A673 (cell line): ENCODE results near the gene TFDP1.

ENCODE experiments used
- EZH2 ChIP-seq: fragments of 200-600 bp; sonication (generic); IDR thresholded peaks from 2 replicates; pipeline ENCODE4 v1.6.1; 2017; ENCODE audit warnings: borderline replicate concordance, low read depth, mild to moderate bottlenecking, mixed read lengths, antibody characterized with exemption, low read length; ENCODE audit not compliant: poor library complexity, severe bottlenecking
- TF ChIP-seq, protein P1 (sequence below): fragments of 300-800, 200-600 bp; sonication (generic); conservative IDR thresholded peaks from 2 replicates; pipeline ENCODE4 v1.5.1; 2017; ENCODE audit warnings: low read depth, mild to moderate bottlenecking, antibody characterized with exemption, low read length, moderate library complexity, mixed read lengths

- TF ChIP-seq, protein P1, sequence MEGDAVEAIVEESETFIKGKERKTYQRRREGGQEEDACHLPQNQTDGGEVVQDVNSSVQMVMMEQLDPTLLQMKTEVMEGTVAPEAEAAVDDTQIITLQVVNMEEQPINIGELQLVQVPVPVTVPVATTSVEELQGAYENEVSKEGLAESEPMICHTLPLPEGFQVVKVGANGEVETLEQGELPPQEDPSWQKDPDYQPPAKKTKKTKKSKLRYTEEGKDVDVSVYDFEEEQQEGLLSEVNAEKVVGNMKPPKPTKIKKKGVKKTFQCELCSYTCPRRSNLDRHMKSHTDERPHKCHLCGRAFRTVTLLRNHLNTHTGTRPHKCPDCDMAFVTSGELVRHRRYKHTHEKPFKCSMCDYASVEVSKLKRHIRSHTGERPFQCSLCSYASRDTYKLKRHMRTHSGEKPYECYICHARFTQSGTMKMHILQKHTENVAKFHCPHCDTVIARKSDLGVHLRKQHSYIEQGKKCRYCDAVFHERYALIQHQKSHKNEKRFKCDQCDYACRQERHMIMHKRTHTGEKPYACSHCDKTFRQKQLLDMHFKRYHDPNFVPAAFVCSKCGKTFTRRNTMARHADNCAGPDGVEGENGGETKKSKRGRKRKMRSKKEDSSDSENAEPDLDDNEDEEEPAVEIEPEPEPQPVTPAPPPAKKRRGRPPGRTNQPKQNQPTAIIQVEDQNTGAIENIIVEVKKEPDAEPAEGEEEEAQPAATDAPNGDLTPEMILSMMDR = no peak
- no peak for TF ChIP-seq EZH2
Observed at GRCh38 chr13:113616991-113617749, 32.6 kb downstream of the TFDP1 start.
